Measurements from ENCODE around the gene C16orf78.

The C16orf78 gene, protein sequence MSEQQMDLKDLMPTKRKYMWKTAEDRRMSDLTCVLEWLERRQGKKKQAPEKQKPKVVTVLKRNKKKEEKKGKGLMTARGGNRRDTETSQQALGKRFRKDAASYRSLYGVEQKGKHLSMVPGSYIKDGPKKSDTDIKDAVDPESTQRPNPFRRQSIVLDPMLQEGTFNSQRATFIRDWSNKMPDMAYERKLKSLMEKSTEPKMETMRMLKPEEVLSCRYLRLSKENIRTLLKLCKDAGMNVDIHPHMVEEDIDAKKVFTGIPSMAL

DNA sequence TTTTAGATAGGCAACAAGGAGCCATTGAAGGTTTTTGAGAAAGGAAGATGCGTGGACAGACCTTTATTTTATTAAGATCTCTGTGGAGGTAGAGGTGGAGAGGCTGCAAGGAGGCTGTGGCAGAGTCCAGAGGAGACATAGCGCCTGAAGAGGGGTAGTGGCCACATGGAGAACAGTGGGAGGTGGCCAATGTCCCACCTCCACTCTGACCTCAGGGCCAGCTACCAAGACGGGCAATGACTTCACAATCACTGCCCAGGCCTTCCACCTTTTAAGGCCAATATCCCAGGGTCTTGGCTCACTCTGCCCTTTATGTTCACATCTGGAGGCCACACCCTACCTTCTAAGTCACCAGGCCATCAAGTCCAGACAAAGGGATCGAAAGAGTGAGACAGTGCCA, at the start of gene C16orf78:
Gene C16orf78 (plus strand): TSS at position 301 of the 400 bp plus-strand sequence. CDS start 136 bp downstream, outside the sequence.
- DNase-seq = no peak
- Mint-ChIP-seq H3K4me1 (ENCODE audit: low read depth) (no peaks in the 10 kb centered on the region), H3K4me3 (no peak within 1 kb of the TSS), H3K36me3 (ENCODE audit: low read depth) (no peaks in the 10 kb centered on the region), H3K27me3 (peaks cover 16% of the 10 kb centered on the region), H3K9me3 (no peaks in the 10 kb centered on the region), H3K27ac (no peak within 1 kb of the TSS)

DNA sequence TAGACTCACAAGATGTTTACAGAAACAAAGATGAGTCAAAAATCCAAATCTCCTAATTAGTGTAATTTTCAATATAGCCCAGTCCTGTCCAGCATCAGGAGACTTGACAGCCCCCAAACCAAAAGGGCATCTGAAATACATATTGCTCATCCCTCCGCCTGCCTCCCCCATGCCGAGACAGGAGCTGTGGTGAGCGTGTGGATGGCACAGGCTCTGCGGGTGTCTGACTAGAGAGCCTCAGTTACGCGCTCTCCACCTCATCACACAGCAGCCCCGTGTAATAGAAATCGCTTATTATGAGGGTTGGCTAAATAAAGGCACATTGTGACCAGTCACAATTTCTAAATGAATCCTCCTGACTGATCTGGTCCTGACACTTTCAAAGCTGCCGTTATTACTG, 48.9 kb upstream of the C16orf78 start:
- Mint-ChIP-seq H3K9me3 (peaks cover 7% of the 10 kb centered on the region), H3K36me3 (ENCODE audit: low read depth) (no peaks in the 10 kb centered on the region), H3K4me1 (ENCODE audit: low read depth) (no peaks in the 10 kb centered on the region), H3K27me3 (peaks cover 16% of the 10 kb centered on the region), H3K27ac (no peak overlapping the region), H3K4me3 (no peak overlapping the region)
- DNase-seq = no peak

DNA sequence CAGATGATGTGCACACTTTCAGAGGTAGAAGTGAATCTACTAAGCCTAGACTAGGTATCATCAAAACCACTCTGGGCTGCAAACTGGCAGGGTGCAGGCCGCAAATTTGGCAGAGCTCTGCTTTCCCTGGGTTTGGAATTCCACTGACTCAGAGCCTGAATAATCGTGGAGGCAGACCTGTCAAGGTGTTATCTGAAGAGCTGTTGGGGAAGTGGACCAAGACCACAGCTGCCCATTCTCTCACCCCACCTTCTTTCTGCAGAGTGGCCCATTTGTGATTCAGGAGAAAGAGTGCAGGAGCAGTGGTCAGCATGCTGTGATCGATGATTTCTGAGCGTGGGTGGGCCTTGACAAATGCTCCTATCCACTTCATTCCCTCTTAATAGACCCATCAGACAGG, 46.1 kb upstream of the C16orf78 start:
- Mint-ChIP-seq H3K36me3 (ENCODE audit: low read depth) (no peaks in the 10 kb centered on the region), H3K27me3 (peaks cover 16% of the 10 kb centered on the region), H3K27ac (no peak overlapping the region), H3K9me3 (no peaks in the 10 kb centered on the region), H3K4me3 (no peak overlapping the region), H3K4me1 (ENCODE audit: low read depth) (no peaks in the 10 kb centered on the region)
- DNase-seq = no peak

DNA sequence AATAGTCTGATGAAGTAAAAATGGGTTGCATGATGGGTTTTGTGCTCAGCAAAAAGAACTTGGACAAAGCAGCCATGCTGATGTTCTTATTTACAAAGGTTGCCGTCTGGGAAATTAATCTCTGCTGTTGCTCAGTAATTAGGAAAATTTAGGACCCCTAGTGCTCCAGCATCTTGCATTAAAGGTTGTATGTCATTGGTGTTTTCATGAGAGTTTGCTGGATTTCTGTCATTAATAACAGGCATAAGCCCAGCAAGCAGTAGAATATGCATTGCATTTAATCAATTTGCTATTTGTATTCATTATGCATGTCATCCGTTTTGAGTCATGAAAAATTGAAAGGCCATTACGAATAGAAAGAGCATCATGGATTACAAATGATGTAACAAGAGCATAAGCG, 45.3 kb upstream of the C16orf78 start:
- DNase-seq = no peak
- Mint-ChIP-seq H3K4me3 (no peak overlapping the region), H3K27ac (no peak overlapping the region)

DNA sequence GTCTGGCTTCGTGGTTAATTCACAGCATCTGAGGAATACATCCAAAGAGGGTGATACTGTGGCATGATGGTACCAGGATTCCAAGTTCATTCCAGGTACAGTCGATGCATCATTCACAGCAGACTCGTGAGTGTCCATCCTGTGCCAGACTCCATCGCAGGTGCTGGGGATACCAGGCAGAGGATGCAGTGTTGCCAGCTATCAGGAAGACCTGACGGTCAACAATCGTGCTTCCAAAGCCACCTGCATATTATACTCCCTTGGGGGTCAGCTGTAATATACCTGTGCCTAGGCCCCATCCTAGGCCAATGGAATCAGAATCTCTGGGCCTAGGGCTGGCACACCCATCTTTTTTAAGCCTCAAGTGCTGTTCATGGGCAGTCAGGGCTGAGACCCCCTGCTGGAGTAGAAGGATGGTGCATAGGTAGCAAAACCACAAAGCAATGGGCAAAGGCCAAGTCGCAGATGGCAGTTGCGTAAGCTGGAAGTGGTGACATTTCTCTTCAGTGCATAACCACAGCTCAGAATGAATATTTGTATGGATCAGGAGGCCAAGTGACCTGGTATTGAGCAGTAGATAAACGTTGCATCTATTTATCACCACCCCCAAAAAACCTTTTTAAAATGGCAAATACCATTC, 42.9 kb upstream of the C16orf78 start:
- Mint-ChIP-seq H3K27me3 (peaks cover 3% of the 10 kb centered on the region), H3K9me3 (no peaks in the 10 kb centered on the region), H3K4me3 (no peak overlapping the region), H3K36me3 (ENCODE audit: low read depth) (no peaks in the 10 kb centered on the region), H3K4me1 (ENCODE audit: low read depth) (no peaks in the 10 kb centered on the region), H3K27ac (no peak overlapping the region)
- no peak for DNase-seq

More for the DNA sequence above, 45.3 kb upstream of the C16orf78 start:
- Mint-ChIP-seq H3K36me3 (ENCODE audit: low read depth) (no peaks in the 10 kb centered on the region), H3K27me3 (peaks cover 16% of the 10 kb centered on the region), H3K9me3 (no peaks in the 10 kb centered on the region), H3K4me1 (ENCODE audit: low read depth) (no peaks in the 10 kb centered on the region)

DNA sequence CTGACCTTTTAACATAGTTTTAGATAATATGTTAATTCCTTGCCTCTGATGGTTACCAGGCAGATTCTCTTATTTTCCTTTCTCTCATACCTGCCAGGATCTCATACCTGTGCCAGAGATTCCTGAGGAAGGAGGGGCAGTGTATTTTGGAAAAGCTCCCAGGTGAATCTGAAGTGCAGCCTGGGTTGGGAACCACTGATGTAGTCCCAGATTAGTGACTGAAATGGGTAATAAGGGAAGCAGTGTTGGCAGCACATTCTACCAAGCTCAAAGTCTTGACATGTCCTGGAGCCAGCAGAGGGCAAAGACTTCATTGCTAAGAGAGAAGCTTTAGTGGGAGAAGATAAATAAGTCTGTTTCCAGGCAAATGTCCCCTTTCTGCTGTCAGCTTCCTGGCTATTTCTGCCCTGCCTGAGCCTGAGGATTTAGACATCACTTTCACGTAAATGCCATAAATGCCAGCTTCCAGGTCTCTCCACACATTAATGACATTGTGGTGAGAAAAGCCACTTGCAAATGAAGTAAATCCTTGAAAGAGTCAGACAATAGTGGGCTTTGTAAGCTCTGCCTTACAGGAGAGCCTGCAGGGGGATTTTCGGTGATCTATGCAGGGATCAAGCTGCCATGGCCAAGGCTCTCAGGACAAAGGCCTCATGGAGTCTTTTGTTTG, 40.9 kb upstream of the C16orf78 start:
- Mint-ChIP-seq H3K27ac (no peak overlapping the region), H3K27me3 (peaks cover 10% of the 10 kb centered on the region), H3K4me3 (no peak overlapping the region), H3K4me1 (ENCODE audit: low read depth) (no peaks in the 10 kb centered on the region), H3K9me3 (no peaks in the 10 kb centered on the region), H3K36me3 (ENCODE audit: low read depth) (no peaks in the 10 kb centered on the region)
- DNase-seq = no peak

DNA sequence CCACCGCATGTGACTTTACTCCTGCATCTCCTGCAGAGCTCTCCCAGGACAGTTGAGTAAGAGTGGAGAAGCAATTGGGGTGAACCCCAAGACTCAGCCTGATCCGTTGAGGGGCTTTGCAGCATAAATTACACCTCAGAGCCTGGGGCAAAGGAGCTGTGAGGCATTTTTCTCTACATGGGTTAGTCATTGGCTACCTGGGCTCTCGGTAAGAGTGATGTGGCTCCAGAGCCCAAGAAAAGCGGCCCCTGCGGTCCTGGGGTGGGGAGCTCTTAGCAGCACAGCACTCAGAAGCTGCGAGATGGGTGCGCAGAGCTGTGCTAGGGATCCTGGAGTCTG, 40.4 kb upstream of the C16orf78 start:
- peaks cover 11% of the 10 kb centered on the region for H3K27me3 Mint-ChIP-seq

DNA sequence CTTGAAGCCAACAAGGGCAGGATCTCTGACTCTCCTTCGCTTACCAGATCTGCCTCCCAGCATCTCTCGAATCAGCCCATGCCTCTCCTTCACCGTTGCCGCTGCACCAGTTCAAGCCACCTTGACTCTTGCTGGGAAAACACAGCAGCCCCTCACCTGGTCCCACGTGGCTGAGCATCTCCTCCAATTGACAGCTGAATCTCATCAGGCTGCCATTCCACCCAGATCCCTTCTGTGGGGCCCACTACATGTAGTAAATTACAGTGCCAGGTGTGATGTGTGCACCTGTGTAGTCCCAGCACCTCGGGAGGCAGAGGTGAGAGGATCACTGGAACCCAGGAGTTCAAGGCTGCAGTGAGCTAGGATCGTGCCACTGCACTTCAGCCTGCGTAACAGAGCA, 37.8 kb upstream of the C16orf78 start:
- Mint-ChIP-seq H3K27ac (no peak overlapping the region), H3K4me3 (no peak overlapping the region), H3K27me3 (peaks cover 26% of the 10 kb centered on the region), H3K4me1 (ENCODE audit: low read depth) (no peaks in the 10 kb centered on the region), H3K36me3 (ENCODE audit: low read depth) (no peaks in the 10 kb centered on the region), H3K9me3 (no peaks in the 10 kb centered on the region)
- no peak for DNase-seq

More for the DNA sequence above, 40.4 kb upstream of the C16orf78 start:
- Mint-ChIP-seq H3K27ac (no peak overlapping the region), H3K4me3 (no peak overlapping the region), H3K4me1 (ENCODE audit: low read depth) (no peaks in the 10 kb centered on the region), H3K9me3 (no peaks in the 10 kb centered on the region), H3K36me3 (ENCODE audit: low read depth) (no peaks in the 10 kb centered on the region)
- DNase-seq = no peak

DNA sequence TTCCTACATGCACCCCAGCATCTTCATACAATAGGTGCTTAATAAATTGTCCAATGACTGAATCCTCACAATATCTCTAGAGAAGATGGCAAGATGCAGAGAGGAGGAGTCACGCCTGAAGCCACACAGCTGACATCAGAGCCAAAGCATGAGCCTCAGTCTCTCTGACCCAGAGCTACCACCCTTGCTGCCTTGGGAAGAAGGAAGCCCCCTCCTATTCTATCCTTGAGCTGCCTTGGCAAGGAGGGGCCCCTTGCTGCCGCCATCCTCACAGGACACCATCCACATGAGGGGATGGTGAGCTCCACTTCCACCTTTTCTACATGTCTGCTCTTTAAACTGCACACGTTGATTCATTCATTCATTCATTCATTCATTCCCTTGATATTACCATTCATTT, 37.0 kb upstream of the C16orf78 start:
- Mint-ChIP-seq H3K9me3 (no peaks in the 10 kb centered on the region), H3K27me3 (peaks cover 26% of the 10 kb centered on the region), H3K36me3 (ENCODE audit: low read depth) (no peaks in the 10 kb centered on the region), H3K4me1 (ENCODE audit: low read depth) (no peaks in the 10 kb centered on the region), H3K27ac (no peak overlapping the region), H3K4me3 (no peak overlapping the region)
- no peak for DNase-seq

DNA sequence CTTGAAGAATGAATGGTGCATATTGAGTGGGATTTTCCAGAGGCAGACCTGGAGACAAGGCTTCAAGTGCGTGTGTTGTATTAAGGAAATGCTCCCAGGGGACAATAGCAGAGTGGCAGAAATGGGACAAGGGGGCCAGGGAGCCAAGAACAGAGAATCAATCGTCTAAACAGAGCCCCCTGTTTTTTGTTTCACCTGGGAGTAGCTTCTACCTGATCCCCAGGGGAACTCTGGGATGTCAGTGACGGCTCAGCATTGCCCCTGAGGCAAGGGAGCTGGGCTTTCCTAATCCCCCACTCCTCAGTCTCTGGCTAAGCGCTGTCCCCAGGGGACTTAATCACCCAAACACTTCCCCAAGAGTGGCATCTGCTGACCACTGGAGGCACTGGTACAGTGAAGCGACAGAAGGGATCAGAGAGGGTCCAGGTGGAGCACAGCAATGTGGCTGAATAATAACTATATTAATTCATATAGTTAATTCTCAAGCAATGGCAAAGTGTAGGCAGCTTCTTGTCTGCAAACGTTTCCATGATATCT, 35.7 kb upstream of the C16orf78 start:
- H3K27ac Mint-ChIP-seq = no peak overlapping the region

DNA sequence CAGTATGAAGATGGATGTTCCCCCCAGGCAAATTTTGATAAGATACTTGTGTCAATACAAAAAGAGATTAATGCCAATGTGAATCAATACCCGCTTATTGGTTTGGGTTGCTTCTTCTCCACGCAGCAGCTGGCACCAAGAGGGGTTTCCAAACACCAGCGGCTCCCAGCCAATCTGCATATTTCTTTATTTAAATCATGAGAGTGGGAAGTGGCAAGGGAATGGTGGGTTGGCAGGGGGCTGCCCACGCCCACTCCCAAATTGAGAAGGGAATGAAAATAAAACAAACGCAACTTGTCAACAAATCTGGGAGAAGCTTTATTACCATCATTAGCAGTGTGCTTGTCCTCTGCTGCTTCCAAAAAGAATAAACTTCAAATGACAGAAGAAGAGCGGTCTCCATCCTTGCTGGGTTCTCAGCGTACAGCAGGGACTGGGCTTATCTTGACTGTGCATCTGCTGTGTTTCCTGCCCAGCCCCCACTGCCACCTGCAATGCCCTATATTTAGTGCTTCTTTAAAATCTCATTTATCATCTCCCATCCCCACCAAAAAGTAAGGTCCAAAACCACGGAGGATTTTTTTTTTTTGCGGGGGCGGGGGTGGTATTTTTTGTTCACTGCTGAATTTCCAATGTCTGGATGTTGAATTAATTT, 34.9 kb upstream of the C16orf78 start:
- H3K4me3 Mint-ChIP-seq = no peak overlapping the region
- H3K27me3 Mint-ChIP-seq = peaks cover 30% of the 10 kb centered on the region
- no peaks in the 10 kb centered on the region for H3K9me3 Mint-ChIP-seq
- no peak for DNase-seq
- no peaks in the 10 kb centered on the region for H3K4me1 Mint-ChIP-seq (ENCODE audit: low read depth)
- H3K27ac Mint-ChIP-seq = no peak overlapping the region
- H3K36me3 Mint-ChIP-seq (ENCODE audit: low read depth) = no peaks in the 10 kb centered on the region

More for the DNA sequence above, 35.7 kb upstream of the C16orf78 start:
- no peak for DNase-seq
- Mint-ChIP-seq H3K36me3 (ENCODE audit: low read depth) (no peaks in the 10 kb centered on the region), H3K27me3 (peaks cover 30% of the 10 kb centered on the region), H3K4me1 (ENCODE audit: low read depth) (no peaks in the 10 kb centered on the region), H3K9me3 (no peaks in the 10 kb centered on the region), H3K4me3 (no peak overlapping the region)

DNA sequence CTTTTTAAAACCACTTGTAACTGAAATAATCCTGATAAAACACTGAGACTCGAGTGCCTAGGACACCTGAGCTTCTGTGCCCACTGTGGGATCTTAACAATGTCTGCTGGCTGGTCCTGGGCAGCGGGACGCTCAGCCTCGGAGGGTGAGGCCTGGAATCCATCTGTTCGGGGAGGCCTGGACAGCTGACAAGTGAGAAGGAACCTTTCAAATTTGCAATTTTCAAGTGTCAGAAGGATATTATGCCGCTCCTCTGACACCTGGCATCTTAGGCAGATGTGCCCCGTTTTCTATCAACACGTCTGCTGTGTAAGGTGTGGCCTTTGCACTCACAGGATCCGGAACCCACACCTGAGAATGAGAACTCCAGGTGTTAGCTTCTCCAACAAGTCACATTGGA, 33.1 kb upstream of the C16orf78 start:
- H3K4me1 Mint-ChIP-seq (ENCODE audit: low read depth) = no peaks in the 10 kb centered on the region
- no peak overlapping the region for H3K27ac Mint-ChIP-seq
- no peaks in the 10 kb centered on the region for H3K9me3 Mint-ChIP-seq
- peaks cover 30% of the 10 kb centered on the region for H3K27me3 Mint-ChIP-seq
- no peaks in the 10 kb centered on the region for H3K36me3 Mint-ChIP-seq (ENCODE audit: low read depth)
- DNase-seq = no peak
- H3K4me3 Mint-ChIP-seq = no peak overlapping the region

DNA sequence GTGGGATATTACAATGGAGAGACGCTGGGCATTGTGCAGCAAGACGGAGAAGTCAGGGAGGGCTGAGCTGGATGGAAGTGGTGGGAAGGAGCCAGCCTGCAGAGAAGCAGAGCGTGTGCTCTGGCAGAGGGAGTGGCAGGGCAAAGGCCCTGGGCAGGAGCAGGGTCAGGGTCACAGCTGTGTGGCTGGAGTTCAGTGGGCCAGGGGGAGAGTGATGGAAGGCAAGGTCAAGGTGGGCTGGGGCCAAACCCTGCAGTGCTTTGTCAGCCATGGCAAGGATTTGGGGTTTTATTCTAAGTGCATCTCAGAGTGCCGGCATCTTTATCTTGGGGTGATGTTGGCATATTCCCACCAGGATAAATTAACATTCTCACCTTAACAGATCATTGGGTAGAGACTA, 31.9 kb upstream of the C16orf78 start:
- Mint-ChIP-seq H3K9me3 (no peaks in the 10 kb centered on the region), H3K36me3 (ENCODE audit: low read depth) (no peaks in the 10 kb centered on the region), H3K4me1 (ENCODE audit: low read depth) (no peaks in the 10 kb centered on the region), H3K4me3 (no peak overlapping the region), H3K27ac (no peak overlapping the region), H3K27me3 (peaks cover 26% of the 10 kb centered on the region)
- DNase-seq = no peak

DNA sequence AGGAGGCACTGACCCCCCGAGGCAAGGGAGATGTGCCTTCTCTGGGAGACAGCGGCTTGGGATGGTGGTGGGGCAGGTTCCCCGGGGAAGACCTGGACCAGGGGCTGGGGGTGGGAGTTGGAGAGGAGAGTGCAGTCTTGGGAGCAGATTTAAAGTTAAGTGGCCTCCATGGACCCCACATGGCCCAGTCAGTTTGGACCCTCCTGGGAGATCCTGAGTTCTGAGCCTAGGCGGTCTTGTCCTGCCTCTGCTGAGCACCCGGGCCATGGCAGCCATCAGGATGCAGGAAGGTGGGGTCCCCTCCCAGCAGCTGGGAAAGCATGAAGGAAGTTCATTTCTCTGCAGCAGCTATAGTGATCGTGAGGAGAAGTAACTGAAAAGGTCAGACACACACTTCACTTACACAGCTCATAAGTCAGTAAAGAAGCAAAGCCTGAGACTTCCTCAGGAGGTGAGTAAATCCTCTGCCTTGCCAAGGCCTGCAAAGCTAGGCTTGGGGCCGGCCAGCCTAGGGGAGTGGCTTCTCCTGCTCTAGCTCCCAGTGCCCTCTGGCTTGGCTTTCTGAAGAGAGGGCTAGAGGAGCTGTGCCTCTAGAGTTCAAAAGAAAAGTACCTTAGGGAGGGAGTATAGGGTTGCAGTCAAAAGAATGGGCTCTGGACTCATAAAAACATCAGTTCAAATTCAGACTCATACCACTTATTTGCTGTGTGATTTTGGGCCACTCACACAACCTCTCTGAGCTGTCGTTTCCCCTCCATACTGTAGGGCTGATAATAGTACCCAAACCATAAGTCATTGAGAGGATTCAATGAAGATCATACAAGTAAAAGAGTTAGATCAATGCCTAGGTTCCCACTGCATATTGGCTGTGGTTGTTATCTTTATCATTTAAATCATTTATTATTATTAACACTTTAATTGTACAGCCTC, 31.0 kb upstream of the C16orf78 start:
- Mint-ChIP-seq H3K9me3 (no peaks in the 10 kb centered on the region), H3K4me1 (ENCODE audit: low read depth) (no peaks in the 10 kb centered on the region), H3K27me3 (peaks cover 22% of the 10 kb centered on the region), H3K27ac (no peak overlapping the region), H3K36me3 (ENCODE audit: low read depth) (no peaks in the 10 kb centered on the region), H3K4me3 (no peak overlapping the region)
- DNase-seq = no peak
